B cell (primary cell): ENCODE data around the gene SEMA6A. TPM values are rescaled to one million over a fixed set of nuclear protein-coding genes. Genes with fewer than 3 reads are reported as not detected.

ENCODE experiments used
- ATAC-seq: fragments of 200-7000 bp; cut with Tn5 transposase; one replicate; pipeline ENCODE4 v1.10.0; 2021; ENCODE audit warnings: low read depth, mild to moderate bottlenecking, moderate number of reproducible peaks, moderate library complexity
- CTCF ChIA-PET: fragments of 350-600 bp; sonication (Branson Sonifier 250); formaldehyde crosslinking; loops from one replicate; lab custom pipeline; 2021; ENCODE audit warnings: antibody characterized with exemption, inconsistent platforms; lab: Charles Lee
- POLR2A ChIA-PET: fragments of 350-600 bp; sonication (Branson Sonifier 250); formaldehyde crosslinking; loops from one replicate; lab custom pipeline; 2021; ENCODE audit warnings: antibody characterized with exemption; lab: Charles Lee
- DNase-seq: peaks from one replicate; pipeline ENCODE4 v3.0.0; 2013
- H2AFZ ChIP-seq: 2 replicates; pipeline ENCODE4 v1.6.1; 2012; ENCODE audit warnings: mild to moderate bottlenecking, low read depth, low read length; ENCODE audit not compliant: insufficient read depth, poor library complexity, severe bottlenecking
- H3K27ac ChIP-seq, 2 donors: 1 replicate in 1 of 2; 2 replicates in 1 of 2; pipeline ENCODE4 v1.5.1; 2012 to 2013; ENCODE audit warnings: low read length in 2 of 2, mild to moderate bottlenecking in 2 of 2, moderate library complexity in 1 of 2
- H3K27me3 ChIP-seq, 4 experiments: fragments of 200-600 bp in 1 of 4; sonication (generic) in 1 of 4; replicated peaks in 1 of 4; 1 replicate in 2 of 4; 2 replicates in 2 of 4; pipeline versions ENCODE4 v1.6.1 to v1.7.0; 2013 to 2016; ENCODE audit warnings: low read length in 3 of 4, mild to moderate bottlenecking in 2 of 4, mixed read lengths in 1 of 4, moderate library complexity in 1 of 4; ENCODE audit not compliant: insufficient read depth in 4 of 4, control insufficient read depth in 3 of 4; ENCODE audit errors: control extremely low read depth in 1 of 4
- H3K36me3 ChIP-seq, 2 experiments: replicated peaks in 1 of 2; 1 replicate in 1 of 2; 2 replicates in 1 of 2; pipeline versions ENCODE4 v1.6.1 to v1.7.1; 2013; ENCODE audit warnings: low read length in 1 of 2; ENCODE audit not compliant: insufficient read depth in 2 of 2, control insufficient read depth in 1 of 2; ENCODE audit errors: control extremely low read depth in 1 of 2, extremely low read depth in 1 of 2
- H3K4me1 ChIP-seq, 2 donors: fragments of 200-600 bp in 1 of 2; sonication (generic) in 1 of 2; 1 replicate in 1 of 2; 2 replicates in 1 of 2; pipeline versions ENCODE4 v1.5.1 to v1.6.1; 2013 to 2017; ENCODE audit warnings: low read length in 2 of 2; ENCODE audit not compliant: control insufficient read depth in 2 of 2, insufficient read depth in 2 of 2
- H3K4me2 ChIP-seq: replicated peaks from 2 replicates; pipeline ENCODE3; 2012; ENCODE audit warnings: mild to moderate bottlenecking, low read depth, low read length; ENCODE audit not compliant: poor library complexity, severe bottlenecking
- H3K4me3 ChIP-seq, 5 experiments: fragments of 200-600 bp in 1 of 5; sonication (generic) in 1 of 5; 1 replicate in 3 of 5; 2 replicates in 2 of 5; pipeline versions ENCODE4 v1.5.1 to v1.7.0; 2011 to 2016; ENCODE audit warnings: low read length in 4 of 5, mild to moderate bottlenecking in 4 of 5, low read depth in 2 of 5, control low read depth in 1 of 5, moderate library complexity in 1 of 5; ENCODE audit not compliant: insufficient read depth in 1 of 5; ENCODE audit errors: control extremely low read depth in 1 of 5, extremely low read depth in 1 of 5
- H3K79me2 ChIP-seq: fragments of 200-600 bp; sonication (generic); one replicate; pipeline ENCODE4 v1.6.0; 2016; ENCODE audit warnings: low read length; ENCODE audit not compliant: control insufficient read depth, insufficient read depth
- H3K9ac ChIP-seq: fragments of 200-600 bp; sonication (generic); 2 replicates; pipeline ENCODE4 v1.6.1; 2017; ENCODE audit warnings: mild to moderate bottlenecking, low read length, moderate library complexity
- H3K9me3 ChIP-seq, 3 donors: one replicate each; pipeline versions ENCODE4 v1.6.1 to v1.7.1; 2013; ENCODE audit warnings: low read length in 2 of 3; ENCODE audit not compliant: control insufficient read depth in 2 of 3, insufficient read depth in 1 of 3; ENCODE audit errors: control extremely low read depth in 1 of 3
- H4K20me1 ChIP-seq: 2 replicates; pipeline ENCODE4 v1.6.0; 2012; ENCODE audit warnings: mild to moderate bottlenecking, low read length; ENCODE audit not compliant: insufficient read depth, control insufficient read depth, poor library complexity, severe bottlenecking
- H3K27ac Mint-ChIP-seq: one replicate; pipeline ENCODE4 v1.8.0; 2021; ENCODE audit warnings: mixed read lengths
- H3K27me3 Mint-ChIP-seq: one replicate; pipeline ENCODE4 v1.8.0; 2021; ENCODE audit warnings: mixed read lengths
- H3K4me1 Mint-ChIP-seq: one replicate; pipeline ENCODE4 v1.8.0; 2021; ENCODE audit warnings: mixed read lengths
- H3K4me3 Mint-ChIP-seq: one replicate; pipeline ENCODE4 v1.8.0; 2021; ENCODE audit warnings: mixed read lengths
- H3K9me3 Mint-ChIP-seq: one replicate; pipeline ENCODE4 v1.8.0; 2022; ENCODE audit warnings: mixed read lengths; ENCODE audit not compliant: insufficient read depth
- EZH2 ChIP-seq: IDR thresholded peaks from 2 replicates; pipeline ENCODE4 v1.6.1; 2012; ENCODE audit warnings: borderline replicate concordance, low read depth, mild to moderate bottlenecking, moderate library complexity, low read length; ENCODE audit not compliant: insufficient read depth, poor library complexity, severe bottlenecking
- WGBS: methylation state at CpG from one replicate; pipeline ENCODE4 v1.1.5; 2013; ENCODE audit warnings: missing lambda C conversion rate; ENCODE audit not compliant: insufficient coverage; 5-methylcytosine and 5-hydroxymethylcytosine counted together
- intact Hi-C: fragments of 100-400 bp; cut with micrococcal nuclease; formaldehyde crosslinking; loops from one replicate; pipeline ENCODE4 v1.10.0; 2022
- polyA plus RNA-seq: library from polyadenylated mRNA; depleted of rRNA; stranded (reverse); fragments of >200 nt; gene quantifications from 2 replicates; pipeline ENCODE4 v1.2.3, GENCODE V29; 2012
- total RNA-seq, 2 donors: library from RNA; stranded (reverse); fragments of 120-200 nt in 1 of 2; gene quantifications; 1 replicate in 1 of 2; 2 replicates in 1 of 2; pipeline versions ENCODE4 v1.2.3 to v1.2.4, GENCODE V29; 2013 to 2022
- TF ChIP-seq, protein P1 (sequence below): fragments of 200-600 bp; IDR thresholded peaks from one replicate; pipeline ENCODE4 v1.8.0; 2022; ENCODE audit warnings: antibody characterized with exemption, mild to moderate bottlenecking

SEMA6A gene
- total and polyA plus RNA-seq, 2 donors (not counting 1 experiment from before 2014, with no cell fraction given), result 0.44 TPM; not detected in 1

DNA sequence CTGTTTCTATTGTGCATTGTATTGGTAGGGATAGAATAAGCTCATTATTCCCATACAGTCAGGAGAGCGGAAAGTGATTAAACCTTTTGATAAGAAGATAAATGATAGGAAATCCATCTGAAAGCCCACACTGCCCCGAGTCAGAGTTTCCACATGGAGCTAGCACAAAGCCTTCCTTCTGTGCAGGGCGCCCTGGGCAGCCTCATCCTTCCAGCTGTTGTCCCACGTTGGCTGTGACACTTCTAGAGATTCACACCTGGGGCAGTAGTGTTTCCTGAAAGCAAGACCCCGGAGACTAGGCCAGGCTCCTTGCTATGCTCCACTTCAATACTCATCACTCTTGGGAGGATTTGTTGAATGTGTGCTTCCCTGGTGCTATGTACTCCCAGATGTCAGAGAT lies 172.4 kb downstream of the SEMA6A start:
- Histone ChIP-seq H3K4me1 (no peaks in the 10 kb centered on the region), H3K4me2 (no peak overlapping the region), H3K36me3 (peaks cover 0 to 4% of the 10 kb centered on the region in 2 experiments), H3K9me3 (no peaks in the 10 kb centered on the region), H3K27ac (no peak overlapping the region), H3K9ac (no peak overlapping the region), H2AFZ (no peak overlapping the region), H3K4me3 (no peak overlapping the region), H3K27me3 (no peaks in the 10 kb centered on the region), H3K79me2 (no peaks in the 10 kb centered on the region), H4K20me1 (no peaks in the 10 kb centered on the region)
- intact Hi-C loops, result no loop called here
- Mint-ChIP-seq H3K4me1 (no peaks in the 10 kb centered on the region), H3K27ac (no peak overlapping the region), H3K27me3 (no peaks in the 10 kb centered on the region), H3K4me3 (no peak overlapping the region), H3K9me3 (no peaks in the 10 kb centered on the region)
- ChIA-PET CTCF (no interaction called here), POLR2A (no interaction called here)
- DNase-seq (no peak), ATAC-seq (no peak)
- no peak for TF ChIP-seq EZH2
- TF ChIP-seq, protein P1, sequence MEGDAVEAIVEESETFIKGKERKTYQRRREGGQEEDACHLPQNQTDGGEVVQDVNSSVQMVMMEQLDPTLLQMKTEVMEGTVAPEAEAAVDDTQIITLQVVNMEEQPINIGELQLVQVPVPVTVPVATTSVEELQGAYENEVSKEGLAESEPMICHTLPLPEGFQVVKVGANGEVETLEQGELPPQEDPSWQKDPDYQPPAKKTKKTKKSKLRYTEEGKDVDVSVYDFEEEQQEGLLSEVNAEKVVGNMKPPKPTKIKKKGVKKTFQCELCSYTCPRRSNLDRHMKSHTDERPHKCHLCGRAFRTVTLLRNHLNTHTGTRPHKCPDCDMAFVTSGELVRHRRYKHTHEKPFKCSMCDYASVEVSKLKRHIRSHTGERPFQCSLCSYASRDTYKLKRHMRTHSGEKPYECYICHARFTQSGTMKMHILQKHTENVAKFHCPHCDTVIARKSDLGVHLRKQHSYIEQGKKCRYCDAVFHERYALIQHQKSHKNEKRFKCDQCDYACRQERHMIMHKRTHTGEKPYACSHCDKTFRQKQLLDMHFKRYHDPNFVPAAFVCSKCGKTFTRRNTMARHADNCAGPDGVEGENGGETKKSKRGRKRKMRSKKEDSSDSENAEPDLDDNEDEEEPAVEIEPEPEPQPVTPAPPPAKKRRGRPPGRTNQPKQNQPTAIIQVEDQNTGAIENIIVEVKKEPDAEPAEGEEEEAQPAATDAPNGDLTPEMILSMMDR, result no peak
- 89% methylated on average over 2 of the region's 5 CpGs for WGBS

DNA sequence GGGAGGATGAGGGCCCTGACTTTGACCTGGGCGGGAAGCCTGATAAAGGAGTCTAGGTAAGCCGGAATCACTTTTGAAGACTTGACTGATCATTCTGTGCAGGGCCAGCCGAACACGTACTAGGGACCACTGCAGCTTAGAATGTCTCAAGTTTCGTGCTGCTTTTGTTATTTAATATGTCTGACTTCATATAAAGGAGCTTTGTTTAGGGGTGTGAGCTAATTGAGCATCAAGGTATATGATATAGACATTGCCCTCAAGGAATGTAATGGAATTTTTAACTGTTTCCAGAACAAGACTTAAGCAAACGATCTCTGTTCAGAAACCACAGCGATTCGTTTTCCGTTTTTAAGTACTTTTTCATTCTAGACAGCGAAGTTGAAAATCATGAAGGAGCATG lies 173.0 kb downstream of the SEMA6A start:
- no peak for TF ChIP-seq EZH2
- TF ChIP-seq, protein P1, result no peak
- no peak overlapping the region for H3K4me3 Mint-ChIP-seq
- no peaks in the 10 kb centered on the region for H3K9me3 Mint-ChIP-seq
- DNase-seq, result no peak
- no peak for ATAC-seq
- Histone ChIP-seq H3K9ac (no peak overlapping the region), H3K27me3 (no peaks in the 10 kb centered on the region), H4K20me1 (no peaks in the 10 kb centered on the region), H2AFZ (no peak overlapping the region), H3K9me3 (no peaks in the 10 kb centered on the region), H3K4me1 (no peaks in the 10 kb centered on the region), H3K79me2 (no peaks in the 10 kb centered on the region), H3K27ac (no peak overlapping the region), H3K4me3 (no peak overlapping the region), H3K36me3 (peaks cover 0 to 4% of the 10 kb centered on the region in 2 experiments), H3K4me2 (no peak overlapping the region)
- WGBS, result 94% methylated on average over 9 of the region's 10 CpGs
- no peaks in the 10 kb centered on the region for H3K27me3 Mint-ChIP-seq
- no peaks in the 10 kb centered on the region for H3K4me1 Mint-ChIP-seq
- ChIA-PET CTCF (no interaction called here), POLR2A (no interaction called here)
- intact Hi-C loops, result no loop called here
- no peak overlapping the region for H3K27ac Mint-ChIP-seq
